ENCODE results near the gene UVSSA. TPM values are rescaled to one million over a fixed set of nuclear protein-coding genes. Genes with fewer than 3 reads are reported as not detected.
A peak's percentile ranks its signal among the peaks of the same experiment; 100 is the strongest.

The UVSSA gene
- total RNA-seq, 1 donor from 2014 or later, result 3.6 TPM

DNA sequence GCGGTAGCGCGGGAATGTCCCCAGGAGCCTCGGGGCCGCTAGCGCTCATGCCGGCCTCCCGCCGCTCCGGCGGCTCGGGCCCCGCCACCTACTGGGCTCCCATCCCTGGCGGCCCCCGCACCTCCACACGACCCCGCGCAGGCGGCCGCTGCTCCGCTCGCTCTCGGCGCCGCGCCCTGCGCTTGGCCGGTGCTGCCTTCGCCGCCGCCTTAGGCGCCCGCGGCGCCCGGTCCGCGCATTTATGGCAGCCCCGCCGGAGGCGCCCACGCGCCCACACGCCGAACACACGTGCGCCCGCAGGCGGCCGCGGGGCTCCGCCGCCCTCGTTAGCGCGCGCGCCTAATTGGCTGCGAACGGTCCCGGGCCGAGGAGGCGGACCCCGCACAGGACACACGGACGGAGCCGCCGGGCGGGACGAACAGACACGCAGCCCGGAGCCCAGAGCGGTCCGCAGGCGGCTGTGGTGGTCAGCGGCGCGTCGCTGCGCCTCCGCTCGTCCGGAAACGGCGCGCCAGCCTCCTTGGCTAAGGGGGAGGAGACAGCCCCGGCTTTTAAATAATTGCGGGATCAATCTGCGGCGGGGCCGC, 59.5 kb downstream of the UVSSA start, which contains the start of gene NKX1-1:
TSS of gene NKX1-1 (minus strand) at position 49 of the 587 bp plus-strand sequence. CDS start at position 49, 0 bp downstream.
- DNase-seq (ENCODE audit: low read depth in 2 of 2), result no peak

DNA sequence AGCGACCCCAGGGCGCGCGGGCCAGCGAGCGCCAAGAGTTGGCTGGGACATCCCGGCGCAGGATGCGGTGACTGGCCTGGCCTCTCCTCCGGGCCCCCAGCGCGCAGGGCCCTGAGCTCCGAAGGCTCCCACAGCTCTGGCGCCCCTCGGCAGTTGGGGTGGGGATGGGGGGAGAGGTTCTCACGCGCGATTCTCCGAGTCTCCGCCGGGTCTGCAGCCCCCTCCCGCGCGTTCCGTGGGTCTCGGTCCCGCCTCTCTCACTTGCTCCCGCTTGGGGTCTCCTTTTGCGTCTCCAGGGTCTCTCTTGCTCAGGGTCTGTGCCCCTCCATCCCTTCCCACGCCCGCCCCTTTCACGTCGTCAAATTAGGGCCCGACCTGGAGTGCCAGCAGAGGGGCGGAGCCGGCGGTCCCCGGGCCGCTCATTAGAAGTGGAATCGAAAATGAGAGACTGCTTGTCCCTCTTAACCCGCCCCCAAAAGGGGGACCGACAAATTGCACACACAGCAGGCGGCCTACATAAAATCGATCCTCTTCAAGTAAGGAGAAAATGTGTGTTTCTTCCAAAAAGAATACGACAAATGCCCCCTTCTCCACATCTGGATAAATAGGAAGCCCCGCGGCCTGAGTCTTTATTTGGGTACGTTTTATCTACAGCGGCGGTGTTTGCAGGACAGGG, 60.1 kb downstream of the UVSSA start:
- DNase-seq (ENCODE audit: low read depth in 2 of 2), result no peak

DNA sequence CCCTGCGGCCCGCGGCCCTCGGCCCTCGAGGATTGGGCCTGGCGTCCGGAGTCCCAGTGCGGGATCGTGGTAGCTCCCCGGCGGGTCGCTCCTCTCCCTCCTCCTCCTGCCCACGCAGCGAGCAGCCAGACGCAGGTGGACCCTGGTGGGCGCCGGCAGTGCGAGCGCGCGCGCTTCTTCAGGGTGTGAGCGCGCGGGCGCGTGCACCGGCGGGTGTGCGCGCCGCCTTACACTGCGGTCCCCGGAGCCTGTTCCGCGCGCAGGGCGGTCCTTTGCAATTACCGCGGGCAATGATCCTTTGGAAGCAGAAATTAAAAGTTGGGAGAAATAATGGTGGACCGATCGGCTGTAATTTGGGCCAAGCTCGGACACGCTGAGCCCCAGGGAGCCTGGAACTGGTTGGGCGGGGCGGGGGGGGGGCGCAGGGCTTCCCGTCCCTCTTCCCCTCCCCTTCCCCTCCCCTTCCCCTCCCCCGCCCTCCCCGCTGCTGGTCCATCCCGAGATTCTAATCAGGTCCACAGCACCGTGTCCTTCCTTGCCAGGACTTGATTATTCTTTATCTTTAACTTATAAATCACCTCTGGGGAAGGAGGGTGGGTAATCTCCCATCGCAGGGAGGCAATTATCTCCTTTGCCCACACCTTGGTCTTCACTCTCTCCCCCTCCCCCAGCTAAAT, 60.8 kb downstream of the UVSSA start:
- no peak for DNase-seq (ENCODE audit: low read depth in 2 of 2)

DNA sequence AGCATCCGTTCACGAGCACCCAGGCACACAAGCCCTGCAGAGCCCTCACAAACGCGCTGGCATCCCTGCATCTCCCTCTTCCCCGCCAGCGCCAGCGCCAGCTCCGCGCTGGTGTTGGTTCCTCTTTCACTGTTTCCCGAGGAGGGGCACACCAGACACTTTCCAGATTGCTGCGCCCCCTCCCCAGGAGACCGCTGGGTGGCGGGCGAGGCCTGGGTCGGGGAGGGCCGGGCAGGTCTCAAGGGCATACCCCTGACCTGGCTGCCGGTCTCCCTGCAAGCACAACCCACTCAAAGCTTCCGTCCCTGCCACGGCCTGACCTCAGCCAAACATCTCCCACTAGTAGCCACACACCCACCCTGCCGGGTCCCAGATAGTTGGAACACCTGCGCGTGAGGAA, 61.4 kb downstream of the UVSSA start:
- DNase-seq (ENCODE audit: low read depth in 2 of 2), result no peak

DNA sequence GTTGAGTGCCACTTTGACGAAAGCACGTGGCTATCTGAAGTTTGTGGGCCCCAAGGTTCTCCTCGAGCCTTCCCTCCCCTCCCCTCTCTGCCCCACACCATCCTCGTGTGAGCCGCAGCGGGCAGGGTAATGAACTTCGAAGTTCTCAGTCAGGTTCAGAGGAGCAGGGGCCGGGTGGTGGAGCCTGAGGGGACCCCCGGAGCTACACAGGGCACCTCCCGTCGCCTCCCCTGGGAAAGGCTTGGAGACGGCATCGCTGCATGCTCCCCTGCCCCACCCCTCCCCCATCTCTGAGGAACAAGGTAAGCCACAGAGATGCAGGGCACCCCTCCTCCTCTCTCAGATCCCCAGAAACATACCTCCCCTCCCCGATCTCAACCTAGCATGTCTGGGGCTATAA, 62.1 kb downstream of the UVSSA start:
- no peak for DNase-seq (ENCODE audit: low read depth in 2 of 2)

DNA sequence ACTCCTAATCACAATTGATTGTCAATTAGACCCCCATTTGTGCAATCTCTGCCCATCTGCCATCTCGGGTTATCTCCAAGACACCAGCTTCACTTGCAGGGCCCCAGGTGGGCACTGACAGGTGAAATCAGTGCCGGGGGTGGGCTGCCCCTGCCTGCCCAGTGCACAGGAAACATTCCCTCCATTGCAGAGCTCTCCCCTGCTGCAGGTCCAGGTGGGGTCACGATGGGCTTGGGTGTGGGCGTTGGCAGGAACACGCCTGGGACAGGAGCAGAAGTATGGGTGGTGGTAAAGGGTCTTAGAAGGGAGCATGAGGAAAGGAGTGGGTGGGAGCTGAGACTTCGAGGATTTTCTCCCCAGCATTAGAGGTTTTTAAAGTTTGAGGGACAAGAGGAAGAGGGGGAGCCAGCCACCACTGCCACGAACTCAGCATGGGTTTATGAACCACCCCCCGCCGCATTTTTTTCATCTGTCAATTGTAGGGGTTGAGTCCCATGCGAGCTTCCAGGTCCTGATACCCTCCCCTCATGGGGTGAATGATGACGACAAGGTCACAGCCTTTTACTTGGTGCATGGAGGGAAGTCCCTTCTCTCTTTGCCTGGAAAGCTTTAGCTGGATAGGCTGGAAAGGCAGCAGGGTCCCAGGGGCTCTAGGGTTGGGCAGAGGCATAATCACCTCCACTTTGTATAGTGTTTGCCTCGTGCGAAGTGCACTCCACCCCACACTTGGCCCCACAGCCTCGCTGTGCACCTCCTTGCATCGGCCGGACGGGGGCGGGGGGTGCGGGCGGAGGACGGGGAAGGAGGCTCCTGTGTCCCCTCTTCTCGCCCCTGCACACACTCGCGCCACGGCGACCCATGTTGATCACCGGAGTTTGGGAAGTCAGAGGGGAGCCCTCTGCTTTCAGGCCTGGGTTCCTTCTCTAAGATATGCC, 62.8 kb downstream of the UVSSA start:
- no peak for DNase-seq (ENCODE audit: low read depth in 2 of 2)

DNA sequence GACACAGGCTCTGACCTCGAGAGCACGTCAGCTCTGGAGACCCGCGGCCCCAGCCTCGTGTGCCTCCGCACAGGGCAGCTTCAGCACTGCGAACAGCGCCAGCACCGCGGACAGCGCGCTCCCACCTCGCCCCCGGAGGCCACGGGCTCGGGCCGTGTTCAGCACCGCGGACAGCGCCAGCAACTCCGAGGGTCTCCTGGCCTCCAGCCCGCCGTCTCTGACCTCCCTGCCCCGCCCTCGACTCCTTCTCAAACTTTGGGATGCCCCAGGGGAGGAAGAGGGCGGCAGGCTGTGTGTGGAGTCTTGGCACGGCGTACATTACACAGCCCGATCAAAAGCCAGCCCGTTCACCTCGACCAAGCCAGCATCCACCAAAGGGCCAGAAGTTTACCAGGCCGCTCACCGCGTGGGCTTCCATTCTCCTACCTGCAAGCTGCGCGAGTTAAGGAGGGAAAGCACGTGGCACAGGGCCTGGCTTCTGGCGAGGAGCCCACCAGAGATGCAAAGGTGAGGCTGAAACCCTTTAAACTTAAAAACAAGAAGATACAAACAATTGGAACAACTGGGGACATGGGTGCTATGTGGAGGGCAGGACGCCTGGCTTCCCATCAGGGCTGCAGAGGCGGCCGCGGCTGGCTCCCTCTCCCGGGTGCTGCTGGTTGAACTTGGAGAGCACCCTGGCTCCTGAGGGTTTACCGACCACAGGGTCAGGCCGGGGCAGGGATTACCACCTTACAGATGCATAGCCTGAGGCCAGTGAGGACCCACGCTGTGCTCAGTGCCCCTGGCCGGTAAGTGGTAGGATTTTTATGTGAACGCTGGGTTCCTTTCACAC, 63.7 kb downstream of the UVSSA start:
- DNase-seq (ENCODE audit: low read depth in 2 of 2), result peak; percentile 59 to 75

DNA sequence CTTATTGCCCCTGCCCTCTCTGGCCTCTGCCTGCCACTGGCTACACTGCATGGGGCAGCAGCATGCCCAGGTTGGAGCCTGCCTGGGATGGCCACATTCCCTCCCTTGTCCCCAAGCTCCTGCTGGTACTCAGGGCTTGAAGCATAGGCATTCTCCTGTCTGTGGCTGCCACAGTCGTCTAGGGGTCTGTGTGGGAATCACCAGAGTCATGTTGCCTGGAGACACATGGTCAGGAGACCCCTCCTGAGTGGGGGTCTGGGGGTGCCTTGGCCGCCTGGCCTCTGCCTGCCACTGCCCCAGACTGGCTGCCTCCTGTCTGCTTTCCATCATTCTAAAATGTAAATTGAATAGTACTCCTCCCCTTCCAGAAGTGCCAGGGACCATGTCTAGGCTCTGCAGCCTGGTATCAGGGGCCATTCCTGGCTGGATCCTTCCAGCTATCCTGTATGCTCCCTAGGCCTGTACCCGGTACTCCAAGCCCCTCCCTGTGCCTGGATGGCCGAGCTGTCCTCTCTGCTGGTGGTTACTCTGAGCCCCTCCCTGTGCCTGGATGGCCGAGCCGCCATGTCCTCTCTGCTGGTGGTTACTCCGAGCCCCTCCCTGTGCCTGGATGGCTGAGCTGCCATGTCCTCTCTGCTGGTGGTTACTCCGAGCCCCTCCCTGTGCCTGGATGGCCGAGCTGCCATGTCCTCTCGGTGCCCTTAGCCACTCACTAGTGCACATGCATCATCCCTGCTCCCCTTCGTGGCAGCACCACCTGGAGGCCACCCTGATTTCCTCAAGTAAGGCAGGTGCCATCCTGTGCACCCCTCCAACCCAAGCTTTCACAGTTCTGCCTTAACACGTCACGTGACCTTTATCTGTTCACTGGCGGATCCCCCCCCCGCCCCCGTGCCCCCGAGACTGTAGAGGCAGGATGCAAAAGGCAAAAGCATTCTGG, 64.7 kb downstream of the UVSSA start:
- DNase-seq (ENCODE audit: low read depth in 2 of 2), result no peak

DNA sequence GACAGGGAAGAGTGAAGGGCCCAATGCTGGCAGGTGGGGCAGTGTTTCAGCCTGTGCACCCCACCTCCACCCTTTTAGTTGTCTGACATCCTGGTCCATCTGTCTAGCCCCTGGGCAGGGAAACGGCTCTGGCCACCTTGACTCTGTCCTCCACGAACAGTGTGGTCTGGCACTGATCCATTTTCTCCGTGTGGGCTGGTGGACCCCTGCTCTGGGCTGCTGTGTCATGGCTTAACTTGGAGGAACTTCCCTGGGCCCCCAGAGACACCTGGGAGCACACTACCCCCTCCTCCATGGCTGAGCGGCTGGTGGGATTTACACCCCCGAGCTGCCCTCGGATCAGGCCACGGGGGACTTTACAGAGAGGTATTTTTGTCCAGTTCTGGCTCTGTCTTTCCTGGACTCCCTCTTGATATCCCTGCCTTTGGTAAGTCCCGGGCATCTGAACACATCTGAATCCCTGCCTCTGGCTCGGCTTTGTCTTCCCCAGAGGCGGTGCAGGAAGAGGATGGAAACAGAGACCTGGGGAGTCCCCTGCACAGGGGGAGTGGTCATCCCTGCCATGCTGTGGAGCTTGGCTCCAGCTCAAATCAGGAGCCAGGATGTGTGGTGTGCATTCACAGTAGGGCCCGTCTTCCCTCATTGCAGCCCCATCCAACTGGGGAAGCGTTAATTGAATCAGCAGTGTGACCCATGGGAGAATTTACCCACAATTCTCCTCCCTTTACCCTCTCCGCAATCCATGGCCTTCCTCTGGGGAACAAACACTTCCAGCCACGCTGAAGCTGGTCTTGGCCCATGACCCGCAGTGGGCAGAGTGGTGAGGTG, 65.6 kb downstream of the UVSSA start:
- DNase-seq (ENCODE audit: low read depth in 2 of 2), result no peak

DNA sequence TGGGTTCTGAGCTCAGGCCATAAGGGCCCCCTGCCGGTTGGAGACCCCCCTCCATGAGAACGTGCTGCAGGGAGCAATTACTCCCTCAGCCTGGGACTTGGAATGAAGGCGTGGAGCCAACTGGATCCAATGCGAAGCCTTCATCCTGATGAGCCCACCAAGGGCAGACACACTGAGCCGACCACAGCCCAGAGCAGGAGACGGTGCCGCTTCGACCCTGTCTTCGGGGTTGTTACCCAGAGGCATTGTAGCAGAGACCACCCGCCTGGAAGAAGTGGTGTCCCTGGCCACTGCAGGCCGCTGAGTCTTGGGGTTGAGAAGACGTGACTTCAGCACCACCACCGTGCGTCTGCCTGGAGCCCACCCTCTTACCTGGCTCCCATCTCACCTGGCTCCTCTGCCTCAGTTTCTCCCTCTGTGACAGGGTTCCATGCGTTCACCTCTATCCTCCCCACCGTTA, 66.2 kb downstream of the UVSSA start:
- DNase-seq (ENCODE audit: low read depth in 2 of 2), result no peak

DNA sequence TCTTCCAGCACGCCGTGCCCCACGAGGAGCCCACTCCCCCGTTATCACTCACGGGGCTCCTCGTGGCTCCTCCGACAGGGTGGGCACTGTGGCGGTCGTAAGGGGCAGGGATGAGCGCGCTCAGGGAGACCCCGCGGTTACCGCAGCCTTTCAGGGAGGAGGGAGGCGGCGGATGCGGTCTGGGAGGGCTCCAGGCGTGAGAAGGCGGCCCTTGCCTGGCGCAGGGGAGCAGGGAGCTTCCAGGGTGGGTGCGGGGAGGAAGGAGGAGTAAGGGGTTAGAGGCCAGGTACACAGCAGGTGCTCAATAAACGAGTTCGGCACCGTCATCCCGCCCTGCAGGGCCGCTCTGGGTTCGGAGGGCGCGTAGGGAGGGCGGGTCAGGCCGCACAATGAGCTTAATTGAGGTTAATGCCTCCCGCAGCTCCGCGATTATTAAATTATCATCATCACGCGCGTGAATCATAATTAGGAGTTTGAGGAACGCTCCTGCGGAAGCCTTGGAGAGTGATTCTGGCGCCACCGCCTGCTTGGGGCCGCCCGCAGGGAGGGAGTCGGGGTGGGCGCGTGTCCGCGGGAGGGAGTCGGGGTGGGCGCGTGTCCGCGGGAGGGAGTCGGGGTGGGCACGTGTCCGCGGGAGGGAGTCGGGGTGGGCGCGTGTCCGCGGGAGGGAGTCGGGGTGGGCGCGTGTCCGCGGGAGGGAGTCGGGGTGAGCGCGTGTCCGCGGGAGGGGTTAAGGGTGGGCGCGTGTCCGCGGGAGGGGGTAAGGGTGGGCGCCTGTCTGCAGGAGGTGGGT, 66.9 kb downstream of the UVSSA start:
- no peak for DNase-seq (ENCODE audit: low read depth in 2 of 2)

DNA sequence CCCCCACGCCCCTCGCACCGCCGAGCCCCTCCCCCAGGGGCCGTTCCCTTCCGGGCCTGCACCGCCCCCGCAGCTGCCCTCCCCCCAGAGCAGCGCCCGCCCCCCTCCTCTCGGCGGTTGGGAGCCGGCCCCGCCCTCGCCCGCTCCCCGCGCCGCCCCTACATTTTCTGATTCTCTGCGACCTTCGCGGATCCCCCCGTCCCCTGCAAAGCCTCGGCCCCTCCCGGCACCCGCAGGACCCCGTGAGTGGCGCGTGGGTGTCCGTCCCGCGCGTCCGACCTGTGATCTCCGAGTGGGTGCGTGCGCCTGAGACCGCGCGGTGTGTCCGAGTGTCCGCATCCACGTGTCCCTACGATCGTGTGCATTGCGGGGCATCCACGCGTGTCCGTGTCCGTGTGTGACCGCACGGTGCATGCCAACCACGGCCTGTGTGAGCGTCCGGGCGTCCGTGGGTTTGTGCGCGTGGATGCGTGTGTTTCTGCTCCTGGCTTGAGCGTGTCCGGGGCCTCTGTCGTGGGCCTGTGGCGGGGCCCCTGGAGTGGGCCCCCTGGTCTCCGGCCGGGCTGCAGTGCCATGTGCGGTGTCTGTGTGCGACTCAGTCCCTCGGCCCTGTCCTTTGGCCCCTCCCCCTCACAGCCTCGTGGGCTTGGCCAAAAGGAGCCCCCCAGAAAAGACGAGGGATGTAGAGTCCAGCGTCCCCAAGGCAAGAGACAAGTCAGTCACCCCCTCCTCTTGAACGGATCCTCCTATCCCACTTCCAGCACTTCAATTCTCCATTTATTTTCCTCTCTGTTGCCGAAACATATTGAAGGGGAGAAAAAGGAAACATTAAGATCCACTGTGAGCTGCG, 68.0 kb downstream of the UVSSA start:
- DNase-seq (ENCODE audit: low read depth in 2 of 2), result no peak

DNA sequence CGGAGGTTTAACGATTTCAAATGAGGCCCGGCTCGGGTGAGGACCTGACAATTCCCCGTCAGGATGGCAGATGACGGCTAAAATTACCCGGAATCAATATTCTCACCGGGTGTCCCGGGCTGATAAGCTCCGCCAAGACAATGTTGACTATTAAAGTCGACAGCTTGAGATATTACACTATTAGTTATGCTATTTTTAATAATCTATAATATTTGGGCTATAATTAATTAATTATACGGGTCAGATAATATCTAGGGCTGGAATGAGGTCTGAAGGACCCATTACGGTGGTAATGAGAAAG, 68.6 kb downstream of the UVSSA start:
- DNase-seq (ENCODE audit: low read depth in 2 of 2), result no peak

DNA sequence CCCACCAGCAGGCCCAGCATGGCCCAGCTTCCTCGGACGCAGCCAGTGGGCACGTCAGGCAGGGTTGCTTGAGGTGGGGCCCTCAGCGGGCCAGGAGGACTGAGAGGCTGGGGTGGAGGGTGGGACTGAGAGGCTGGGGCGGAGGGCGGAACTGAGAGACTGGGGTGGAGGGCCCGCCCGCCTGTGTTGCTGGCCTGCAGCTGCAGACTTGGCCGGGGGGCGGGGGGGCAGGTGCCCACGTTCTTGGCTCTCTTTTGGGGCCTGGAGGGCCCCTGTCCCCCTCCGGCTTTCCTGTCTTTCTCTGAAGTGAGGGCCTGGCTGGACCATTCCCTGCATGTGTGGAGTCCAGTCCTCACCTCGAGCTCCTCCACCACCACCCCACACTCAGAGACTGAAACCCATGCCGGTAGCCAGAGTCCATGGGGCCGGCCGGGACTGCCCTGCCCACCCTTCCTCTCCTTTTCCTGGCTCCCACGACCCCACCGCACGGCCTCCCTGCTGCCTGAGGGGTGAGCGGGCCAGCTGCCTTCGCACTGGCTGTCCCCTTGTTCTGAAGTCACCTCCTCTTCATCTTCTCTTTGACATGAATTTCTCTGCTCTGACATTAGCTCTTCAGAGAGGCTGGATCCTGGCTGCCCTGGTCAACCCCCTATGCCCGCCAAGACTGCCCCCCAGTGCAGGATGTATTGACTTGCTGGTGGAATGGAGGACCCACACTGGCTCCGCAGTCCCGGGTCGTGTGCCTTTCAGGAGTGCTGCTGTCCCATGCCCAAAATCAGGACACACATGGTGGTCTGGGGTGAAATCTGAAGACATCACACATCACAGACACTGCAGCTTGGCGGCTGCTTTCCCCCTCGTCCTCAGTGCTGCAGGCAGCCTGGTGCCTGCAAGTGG, 69.3 kb downstream of the UVSSA start:
- no peak for DNase-seq (ENCODE audit: low read depth in 2 of 2)

DNA sequence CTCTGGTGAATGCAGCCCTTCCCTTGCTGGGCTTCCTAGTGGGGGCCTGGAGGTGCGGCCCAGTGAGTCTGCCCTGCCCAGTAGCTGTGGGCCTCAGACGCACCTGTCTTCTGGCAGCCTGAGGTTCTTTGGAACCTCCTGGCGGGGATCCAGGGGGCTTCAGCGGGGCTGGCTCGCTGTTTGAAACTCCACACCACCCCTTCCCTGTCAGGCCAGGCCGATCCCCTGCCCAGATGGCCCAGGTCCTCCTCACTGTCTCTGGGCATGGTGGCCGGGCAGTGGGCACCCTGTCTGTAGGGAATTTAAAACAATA, 69.9 kb downstream of the UVSSA start:
- no peak for DNase-seq (ENCODE audit: low read depth in 2 of 2)

Data from lung microvascular endothelial cell (primary cell).